ENCODE results near the gene DEK.

GRCh38 chr6:18279422-18279821 is 15.1 kb upstream of the DEK start:
- TF ChIP-seq CTCF (conservative IDR thresholded peaks at IDR 0.05; ENCODE audit: low read depth, low read length) (no peak), EZH2 (IDR thresholded peaks at IDR 0.05; ENCODE audit: borderline replicate concordance, low read depth, low read length, poor library complexity, severe bottlenecking) (no peak)

All from A673 (cell line).